ENCODE data around the gene KIF12. TPM values are rescaled to one million over a fixed set of nuclear protein-coding genes. Genes with fewer than 3 reads are reported as not detected.

KIF12 gene
- total RNA-seq (ENCODE audit: low replicate concordance), result under 0.01 TPM in 1 of 2 replicates, not detected in the other

GRCh38 chr9:114098936-114099668 is at the start of gene KIF12:
KIF12 (minus strand) TSS chr9:114099292; CDS start chr9:114099276, 16 bp downstream.

GRCh38 chr9:114078021-114078780 is 20.9 kb downstream of the KIF12 start, which contains the start of gene AMBP:
AMBP (minus strand) TSS chr9:114078300; CDS start chr9:114078209, 91 bp downstream.

Other genes with a start within 250 kb of the KIF12 start
- gene ZNF618, start 223.0 kb downstream of the KIF12 start, total RNA-seq (ENCODE audit: low replicate concordance), result 8.9 and 9.1 TPM in 2 replicates
- gene AMBP, start 21.0 kb downstream of the KIF12 start, total RNA-seq (ENCODE audit: low replicate concordance), result 0.08 and 0.12 TPM in 2 replicates
- gene COL27A1, start 56.2 kb upstream of the KIF12 start, total RNA-seq (ENCODE audit: low replicate concordance), result 1.2 and 4.3 TPM in 2 replicates
- gene ORM1, start 223.8 kb upstream of the KIF12 start, total RNA-seq (ENCODE audit: low replicate concordance), result not detected in 2 replicates
- gene ORM2, start 230.6 kb upstream of the KIF12 start, total RNA-seq (ENCODE audit: low replicate concordance), result not detected in 2 replicates

Data from smooth muscle cell of the coronary artery (primary cell).